ENCODE measurements around the gene MRTFB. TPM values are rescaled to one million over a fixed set of nuclear protein-coding genes. Genes with fewer than 3 reads are reported as not detected.

MRTFB gene
- total and polyA plus RNA-seq, 2 donors (not counting 3 experiments of a cell fraction or from before 2014, with no cell fraction given) = 19.6 to 49.5 TPM

DNA sequence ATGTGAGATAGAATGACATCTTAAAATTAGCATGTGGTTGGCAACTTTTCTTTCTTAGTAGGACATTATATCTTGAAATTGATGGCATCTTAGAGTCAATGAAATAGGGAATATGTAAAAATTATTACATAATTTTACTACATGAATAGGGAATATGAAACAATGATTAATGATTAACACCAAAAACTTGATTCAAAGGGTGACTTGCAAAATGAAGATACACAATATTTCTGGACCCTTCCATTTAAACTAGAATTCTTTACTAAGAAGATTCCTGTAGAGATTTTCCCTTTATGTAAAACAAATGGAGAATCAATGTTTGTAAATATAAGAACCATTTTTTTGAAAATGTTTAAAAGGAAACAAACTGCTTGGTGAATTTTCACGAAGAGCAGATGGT lies 3.4 kb downstream of the MRTFB start:
- peaks cover 19% of the 10 kb centered on the region for H3K79me2 ChIP-seq (ENCODE audit: control insufficient read depth, insufficient read depth, low read length)
- H3K4me1 ChIP-seq (ENCODE audit: control insufficient read depth, extremely low read depth, insufficient read depth, low read length) = peaks cover 11% of the 10 kb centered on the region
- H4K20me1 ChIP-seq (replicated peaks; ENCODE audit: control insufficient read depth, extremely low read depth, insufficient read depth, low read length) = no peaks in the 10 kb centered on the region
- H3K4me2 ChIP-seq (ENCODE audit: insufficient read depth, low read length) = no peak overlapping the region
- no peak overlapping the region for H3K9ac ChIP-seq (replicated peaks; ENCODE audit: extremely low read depth, insufficient read depth, low read length)
- intact Hi-C loops (cut with micrococcal nuclease) = loop anchor here (5.0 kb wide), 2 partner anchors 117 to 152 kb away; partner anchors contain the start of gene ERCC4
- no peak for DNase-seq (ENCODE audit: low read depth, low spot score)
- no peak for TF ChIP-seq GATA2 (IDR thresholded peaks at IDR 0.05; ENCODE audit: insufficient read depth, insufficient read length, low read depth, low read length)
- TF ChIP-seq POLR2A (IDR thresholded peaks at IDR 0.05; ENCODE audit: low read depth, low read length) = no peak
- TF ChIP-seq, protein P1, sequence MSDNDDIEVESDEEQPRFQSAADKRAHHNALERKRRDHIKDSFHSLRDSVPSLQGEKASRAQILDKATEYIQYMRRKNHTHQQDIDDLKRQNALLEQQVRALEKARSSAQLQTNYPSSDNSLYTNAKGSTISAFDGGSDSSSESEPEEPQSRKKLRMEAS (IDR thresholded peaks at IDR 0.05; ENCODE audit: insufficient read depth, insufficient read length) = no peak
- no peak for TF ChIP-seq MYC (IDR thresholded peaks at IDR 0.05; ENCODE audit: low read depth, low read length)
- TF ChIP-seq JUN (IDR thresholded peaks at IDR 0.05; ENCODE audit: borderline replicate concordance, insufficient read depth, insufficient read length, low read depth) = no peak
- no peak for TF ChIP-seq EZH2 (IDR thresholded peaks at IDR 0.05; ENCODE audit: borderline replicate concordance, low read depth, low read length, severe bottlenecking)
- TF ChIP-seq FOS (IDR thresholded peaks at IDR 0.05; ENCODE audit: borderline replicate concordance, insufficient read depth, low read length) = no peak
- TF ChIP-seq, protein P2, sequence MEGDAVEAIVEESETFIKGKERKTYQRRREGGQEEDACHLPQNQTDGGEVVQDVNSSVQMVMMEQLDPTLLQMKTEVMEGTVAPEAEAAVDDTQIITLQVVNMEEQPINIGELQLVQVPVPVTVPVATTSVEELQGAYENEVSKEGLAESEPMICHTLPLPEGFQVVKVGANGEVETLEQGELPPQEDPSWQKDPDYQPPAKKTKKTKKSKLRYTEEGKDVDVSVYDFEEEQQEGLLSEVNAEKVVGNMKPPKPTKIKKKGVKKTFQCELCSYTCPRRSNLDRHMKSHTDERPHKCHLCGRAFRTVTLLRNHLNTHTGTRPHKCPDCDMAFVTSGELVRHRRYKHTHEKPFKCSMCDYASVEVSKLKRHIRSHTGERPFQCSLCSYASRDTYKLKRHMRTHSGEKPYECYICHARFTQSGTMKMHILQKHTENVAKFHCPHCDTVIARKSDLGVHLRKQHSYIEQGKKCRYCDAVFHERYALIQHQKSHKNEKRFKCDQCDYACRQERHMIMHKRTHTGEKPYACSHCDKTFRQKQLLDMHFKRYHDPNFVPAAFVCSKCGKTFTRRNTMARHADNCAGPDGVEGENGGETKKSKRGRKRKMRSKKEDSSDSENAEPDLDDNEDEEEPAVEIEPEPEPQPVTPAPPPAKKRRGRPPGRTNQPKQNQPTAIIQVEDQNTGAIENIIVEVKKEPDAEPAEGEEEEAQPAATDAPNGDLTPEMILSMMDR (IDR thresholded peaks at IDR 0.05; ENCODE audit: extremely low read depth in 1 of 2, insufficient read depth in 1 of 2, low read depth in 1 of 2, low read length in 2 of 2) = no peak
- ChIA-PET POLR2A (no interaction called here), CTCF (interaction anchor here (1.0 kb wide), 1 partner anchor 151 kb away, joined by 4 read pairs; no protein-coding TSS in a partner anchor)
- dilution Hi-C loops (cut with MboI; ENCODE audit: extremely low pct_ligation_motif_present, low sequenced_read_pairs) = no loop called here
- no peak overlapping the region for H2AFZ ChIP-seq (ENCODE audit: low read depth, low read length)
- BruUV-seq (replicated peaks) = no TSS peak
- H3K27ac ChIP-seq (ENCODE audit: insufficient read depth, low read depth, low read length) = no peak overlapping the region
- no peaks in the 10 kb centered on the region for H3K9me3 ChIP-seq (replicated peaks; ENCODE audit: control insufficient read depth, insufficient read depth, low read length)
- FAIRE-seq = no peak
- no peak overlapping the region for H3K4me3 ChIP-seq (replicated peaks in 1 of 3; ENCODE audit: insufficient read depth in 1 of 3, low read depth in 1 of 3, low read length in 3 of 3)
- H3K9me1 ChIP-seq (replicated peaks; ENCODE audit: control insufficient read depth, extremely low read depth, insufficient read depth, low read length) = no peaks in the 10 kb centered on the region
- H3K36me3 ChIP-seq (ENCODE audit: control insufficient read depth in 2 of 2, extremely low read depth in 1 of 2, insufficient read depth in 2 of 2, low read length in 2 of 2) = no peaks in the 10 kb centered on the region
- H3K27me3 ChIP-seq (ENCODE audit: control insufficient read depth in 2 of 2, insufficient read depth in 2 of 2, low read length in 2 of 2) = no peaks in the 10 kb centered on the region

All from endothelial cell of umbilical vein (primary cell).